OCI-LY3 (cell line): ENCODE measurements around the gene ARHGAP22.

Experiments
- EZH2phosphoT487 ChIP-seq: fragments of 200-600 bp; shearing (Covaris generic); IDR thresholded peaks from 2 replicates; pipeline ENCODE4 v1.6.1; 2018; ENCODE audit warnings: antibody characterized with exemption, mixed run types, low read depth
- TF ChIP-seq, protein P1 (sequence below): fragments of 200-600, 300-600 bp; sonication (generic); IDR thresholded peaks from 2 replicates; pipeline ENCODE4 v1.5.1; 2014; ENCODE audit warnings: antibody characterized with exemption, low read length, low read depth

DNA sequence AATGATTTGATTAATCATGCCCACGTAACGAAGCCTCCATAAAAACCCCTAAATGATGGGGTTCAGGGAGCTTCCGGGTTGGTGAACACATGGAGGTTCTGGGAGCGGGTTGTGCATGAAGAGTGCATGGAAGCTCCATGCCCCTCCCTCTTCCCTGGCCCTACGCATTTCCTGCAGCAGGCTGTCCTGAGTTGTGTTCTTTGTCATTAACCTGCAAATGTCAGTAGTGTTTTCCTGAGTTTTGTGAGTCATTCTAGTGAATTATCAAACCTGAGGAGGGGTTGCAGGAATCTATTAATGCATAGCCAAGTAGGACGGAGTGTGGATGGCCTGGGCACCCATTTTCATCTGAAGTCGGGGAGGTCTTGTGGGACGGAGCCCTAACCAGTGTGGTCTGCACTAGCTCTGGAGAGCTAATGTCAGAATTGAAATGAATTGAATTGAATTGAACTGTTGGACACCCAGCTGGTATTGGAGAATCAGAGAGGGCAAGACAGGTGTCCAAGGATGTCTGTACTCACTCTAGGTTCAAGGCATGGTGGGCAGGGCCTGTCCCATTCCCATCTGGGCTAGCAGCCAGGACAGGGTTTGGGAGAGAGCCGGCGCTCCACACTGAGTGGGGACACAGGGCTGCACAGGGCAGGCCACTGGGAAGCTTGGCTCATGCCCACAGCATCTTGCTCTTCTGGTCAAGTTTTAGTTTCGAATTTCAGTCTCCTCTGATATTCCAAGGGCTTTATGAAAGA lies 22.3 kb upstream of the ARHGAP22 start:
- TF ChIP-seq, protein P1, sequence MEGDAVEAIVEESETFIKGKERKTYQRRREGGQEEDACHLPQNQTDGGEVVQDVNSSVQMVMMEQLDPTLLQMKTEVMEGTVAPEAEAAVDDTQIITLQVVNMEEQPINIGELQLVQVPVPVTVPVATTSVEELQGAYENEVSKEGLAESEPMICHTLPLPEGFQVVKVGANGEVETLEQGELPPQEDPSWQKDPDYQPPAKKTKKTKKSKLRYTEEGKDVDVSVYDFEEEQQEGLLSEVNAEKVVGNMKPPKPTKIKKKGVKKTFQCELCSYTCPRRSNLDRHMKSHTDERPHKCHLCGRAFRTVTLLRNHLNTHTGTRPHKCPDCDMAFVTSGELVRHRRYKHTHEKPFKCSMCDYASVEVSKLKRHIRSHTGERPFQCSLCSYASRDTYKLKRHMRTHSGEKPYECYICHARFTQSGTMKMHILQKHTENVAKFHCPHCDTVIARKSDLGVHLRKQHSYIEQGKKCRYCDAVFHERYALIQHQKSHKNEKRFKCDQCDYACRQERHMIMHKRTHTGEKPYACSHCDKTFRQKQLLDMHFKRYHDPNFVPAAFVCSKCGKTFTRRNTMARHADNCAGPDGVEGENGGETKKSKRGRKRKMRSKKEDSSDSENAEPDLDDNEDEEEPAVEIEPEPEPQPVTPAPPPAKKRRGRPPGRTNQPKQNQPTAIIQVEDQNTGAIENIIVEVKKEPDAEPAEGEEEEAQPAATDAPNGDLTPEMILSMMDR, result no peak
- no peak for TF ChIP-seq EZH2phosphoT487
